CD4-positive, alpha-beta T cell treated with Interleukin-6 at 100 ng/mL for 8 hours (primary cell): ENCODE measurements around the gene C2CD2.
"Not testable (repeated sequence)": the region's sequence is repeated elsewhere in the genome, so short reads cannot be mapped to it uniquely, and the experiment has no call there.

ENCODE experiments used
- DNase-seq: peaks from one replicate; pipeline ENCODE4 v3.0.0-alpha.2; 2020; ENCODE audit warnings: mixed read lengths, low spot score

The C2CD2 gene

DNA sequence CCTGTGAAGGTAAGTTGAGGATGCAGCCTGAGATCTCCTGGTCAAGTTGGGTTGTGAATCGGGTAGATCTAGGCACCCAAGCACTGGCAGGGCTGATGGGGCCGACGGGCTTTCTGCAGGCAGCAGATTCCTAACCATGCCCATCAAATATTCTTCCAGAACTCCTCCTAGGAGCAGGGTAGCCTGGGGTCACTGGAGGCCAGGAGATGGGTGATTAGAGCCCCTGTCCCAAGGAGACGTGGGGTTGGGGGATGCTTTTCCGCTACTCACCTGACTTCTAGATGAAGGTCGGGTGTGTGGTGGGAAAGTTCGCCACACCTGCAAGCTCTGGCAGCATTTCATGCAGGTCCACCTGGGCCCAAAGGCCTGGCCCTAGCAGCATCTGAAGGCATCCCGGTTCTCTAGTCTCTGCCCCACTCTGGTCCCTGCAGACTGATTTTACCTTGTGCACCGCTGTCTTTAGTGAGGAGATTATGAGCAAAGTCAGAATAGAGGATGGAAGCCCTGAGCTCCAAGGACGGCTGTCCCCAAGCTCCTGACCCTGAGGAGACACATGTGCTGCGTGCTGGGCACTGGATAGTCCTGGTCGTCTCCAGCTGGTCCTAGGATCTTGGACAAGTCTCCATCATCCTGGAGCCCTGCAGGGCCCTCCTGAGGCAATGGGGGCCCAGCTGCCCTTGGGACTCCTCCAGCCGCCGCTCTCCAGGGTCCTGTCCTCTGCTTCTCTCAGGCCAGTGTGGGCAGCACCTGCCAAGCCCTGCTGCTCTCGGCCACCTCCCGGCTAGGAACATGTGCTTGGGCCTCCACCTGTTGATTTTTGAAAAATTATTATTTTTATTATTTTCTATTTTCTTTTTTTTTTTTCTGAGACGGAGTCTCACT lies 21.8 kb upstream of the C2CD2 start:
- no peak for DNase-seq

DNA sequence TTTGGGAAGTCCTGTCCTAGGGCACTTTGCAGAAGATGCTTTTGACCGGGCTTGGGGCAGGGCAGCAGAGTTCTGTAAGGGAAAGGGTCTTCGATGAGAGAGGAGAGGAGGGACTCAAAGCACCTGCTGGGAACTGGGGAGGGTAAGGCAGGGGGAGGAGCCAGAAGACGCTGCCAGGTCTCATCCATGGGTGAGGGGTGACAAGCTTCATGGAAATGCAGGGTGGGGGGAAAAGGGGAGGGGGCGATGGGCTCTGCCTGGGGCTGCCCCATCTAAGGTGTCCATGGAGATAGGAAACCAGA lies 20.9 kb upstream of the C2CD2 start:
- no peak for DNase-seq

DNA sequence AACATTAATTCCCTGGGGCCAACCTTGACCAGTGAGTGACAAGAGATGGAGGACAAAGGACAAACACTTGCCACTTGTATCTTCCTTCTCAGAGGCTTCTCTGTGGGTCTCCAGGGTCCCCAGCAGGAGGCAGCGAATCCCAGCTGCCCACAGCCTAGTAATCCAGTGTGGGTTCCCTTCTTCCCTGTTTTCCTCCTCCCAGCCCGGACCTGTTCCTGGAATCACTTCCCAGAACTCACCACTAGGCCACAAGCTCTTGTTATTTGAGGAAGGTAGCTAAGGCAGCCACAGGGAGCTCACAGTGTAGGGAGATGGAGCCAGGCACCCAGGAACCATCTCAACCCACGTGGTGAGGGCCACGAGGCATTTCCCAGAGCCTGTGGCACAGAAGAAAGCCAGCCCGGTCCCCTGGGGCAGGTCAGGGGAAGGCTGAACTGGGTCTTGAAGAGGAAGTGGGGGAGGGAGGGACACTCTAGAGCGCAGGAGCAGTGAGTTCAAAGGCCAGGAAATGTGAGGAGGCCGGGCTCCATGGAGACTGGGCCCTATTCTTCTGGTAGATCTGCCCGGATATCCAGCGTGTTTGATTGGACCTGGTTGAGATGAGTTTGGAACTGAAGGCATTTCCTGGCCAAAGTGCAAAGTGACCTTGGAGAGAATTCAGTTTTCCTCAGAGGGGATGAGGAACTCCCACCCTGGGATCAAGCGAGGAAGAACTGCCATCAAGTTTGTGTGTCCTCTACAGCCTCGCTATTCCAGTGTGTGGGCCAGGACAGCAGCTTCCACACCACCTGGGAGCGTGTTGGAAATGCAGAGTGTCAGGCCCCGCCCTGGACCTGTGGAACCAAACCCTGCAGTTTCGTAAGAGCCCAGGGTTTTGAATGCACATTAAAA lies 20.3 kb upstream of the C2CD2 start:
- DNase-seq: peak; percentile 24

DNA sequence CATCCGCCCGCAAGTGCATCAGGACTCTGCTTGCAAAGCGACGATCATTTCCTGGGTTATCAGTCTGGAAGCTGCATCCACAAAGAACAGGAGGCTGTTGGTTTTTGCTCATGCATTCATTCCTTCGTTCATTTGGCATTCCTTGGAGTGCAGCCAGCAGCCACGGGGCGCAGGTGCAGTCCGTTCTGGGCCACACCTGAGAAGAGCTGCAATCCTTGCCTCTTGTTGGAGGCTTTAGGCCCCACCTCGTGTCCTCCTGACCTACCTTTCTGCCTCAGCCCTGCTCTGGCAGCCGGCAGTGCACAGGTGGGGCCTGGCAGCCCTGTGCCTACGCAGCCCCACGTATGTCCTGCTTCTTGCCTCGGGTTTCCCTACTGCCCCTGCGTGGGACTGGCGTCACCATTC lies 19.6 kb upstream of the C2CD2 start:
- DNase-seq: no peak

DNA sequence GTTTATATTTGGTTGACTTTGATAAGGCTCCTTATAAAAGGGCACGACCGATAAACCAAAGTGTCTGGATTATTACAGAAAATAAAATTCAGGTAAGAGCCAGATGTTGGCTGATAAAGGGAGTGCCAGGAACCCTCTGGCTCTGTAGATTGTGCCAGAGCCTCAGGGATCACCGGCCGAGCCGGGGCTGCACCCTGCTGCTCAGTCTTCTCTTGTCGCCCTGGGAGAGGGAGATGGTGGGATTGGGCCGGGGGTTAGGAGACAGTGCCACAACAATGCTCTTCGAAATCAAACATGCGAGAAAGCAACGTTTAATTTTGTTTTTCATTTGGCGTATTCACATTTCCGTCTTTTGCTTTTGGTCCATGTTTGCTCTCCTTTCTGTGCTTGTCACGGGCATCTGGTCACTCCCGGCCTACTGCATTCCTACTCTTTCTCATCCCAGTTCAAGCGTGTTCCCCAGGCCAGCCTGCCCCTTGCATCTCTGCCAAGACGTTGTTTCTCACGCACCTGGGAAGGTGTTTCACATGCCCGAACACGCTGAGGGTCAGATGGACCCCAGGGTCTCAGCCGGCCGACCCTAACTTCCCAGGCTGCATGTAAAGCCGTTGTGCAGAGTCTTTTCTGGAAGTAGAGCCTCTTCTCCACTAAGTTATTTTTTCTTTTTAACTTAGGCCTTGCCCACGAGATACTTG lies 18.8 kb upstream of the C2CD2 start:
- DNase-seq: no peak

DNA sequence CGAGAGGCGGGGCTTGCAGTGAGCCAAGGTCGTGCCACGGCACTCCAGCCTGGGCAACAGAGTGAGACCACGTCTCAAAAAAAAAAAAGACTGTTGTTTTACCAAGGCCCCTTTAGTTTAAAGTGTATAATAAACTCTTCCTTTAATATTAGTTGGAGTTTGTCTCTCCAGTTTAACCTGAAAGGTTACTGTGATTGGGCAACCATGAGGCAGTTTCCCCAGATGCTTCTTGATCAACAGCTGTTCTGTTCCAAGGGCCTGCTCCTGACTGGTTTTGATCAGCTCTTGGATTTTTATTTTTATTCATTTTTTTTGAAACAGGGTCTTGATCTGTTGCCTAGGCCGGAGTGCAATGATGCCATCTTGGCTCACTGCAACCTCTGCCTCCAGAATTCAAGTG lies 18.1 kb upstream of the C2CD2 start:
- DNase-seq: no peak

DNA sequence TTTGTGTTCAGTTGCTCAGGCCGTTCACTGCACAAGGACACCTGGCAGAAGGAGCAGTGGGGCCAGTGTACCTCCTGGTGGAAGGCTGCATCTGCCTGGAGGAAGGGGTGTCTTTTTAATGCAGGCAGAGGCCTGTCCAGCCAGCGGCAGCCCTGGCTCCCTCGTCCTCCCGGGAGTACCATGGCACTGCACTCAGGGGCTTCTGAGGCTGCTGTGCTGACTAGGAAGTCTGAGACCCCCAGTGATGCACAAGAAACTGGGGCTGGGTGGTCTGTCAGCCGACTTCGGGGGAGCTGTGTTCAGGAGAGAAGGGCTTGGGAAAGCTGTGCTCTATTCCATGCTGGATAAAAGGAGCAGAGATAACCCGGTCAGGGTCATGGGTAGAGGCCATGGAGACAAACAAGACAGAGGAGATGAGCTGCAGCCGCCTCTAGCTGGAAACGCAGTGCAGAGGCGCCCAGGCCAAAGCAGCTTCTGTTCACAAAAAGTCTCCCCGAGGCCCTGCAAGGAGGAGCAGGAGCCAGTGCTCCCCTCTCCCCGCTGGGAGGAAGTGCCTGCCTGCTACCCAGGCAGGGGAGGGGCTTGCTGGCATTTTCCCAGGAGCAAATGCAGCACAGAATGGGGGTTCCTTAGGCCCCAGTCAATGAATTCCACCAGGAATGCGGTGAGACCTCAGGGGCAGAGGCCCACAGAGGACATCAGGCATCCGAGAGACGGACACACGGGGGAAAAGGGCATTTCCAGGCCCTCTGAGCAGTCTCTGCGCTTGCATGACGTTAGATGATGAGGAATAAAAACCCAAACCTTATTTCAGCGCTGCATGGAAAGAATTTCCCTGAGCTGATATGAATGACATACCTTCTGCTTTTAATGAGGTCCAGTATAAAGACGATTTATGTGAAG lies 17.2 kb upstream of the C2CD2 start:
- DNase-seq: no peak

DNA sequence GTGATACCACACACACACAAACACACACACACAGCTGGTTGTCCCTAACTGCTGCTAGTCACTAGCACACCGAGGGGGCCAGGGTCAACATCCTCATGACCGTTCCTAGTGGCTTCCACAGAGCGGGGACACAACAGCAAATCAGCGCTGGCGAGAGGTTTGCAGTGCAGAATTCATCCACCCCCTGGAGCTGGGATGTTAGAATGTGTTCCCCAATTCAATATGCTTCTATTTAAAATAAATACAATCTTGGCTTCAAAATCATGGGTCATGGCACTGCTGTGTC lies 16.2 kb upstream of the C2CD2 start:
- no peak for DNase-seq

DNA sequence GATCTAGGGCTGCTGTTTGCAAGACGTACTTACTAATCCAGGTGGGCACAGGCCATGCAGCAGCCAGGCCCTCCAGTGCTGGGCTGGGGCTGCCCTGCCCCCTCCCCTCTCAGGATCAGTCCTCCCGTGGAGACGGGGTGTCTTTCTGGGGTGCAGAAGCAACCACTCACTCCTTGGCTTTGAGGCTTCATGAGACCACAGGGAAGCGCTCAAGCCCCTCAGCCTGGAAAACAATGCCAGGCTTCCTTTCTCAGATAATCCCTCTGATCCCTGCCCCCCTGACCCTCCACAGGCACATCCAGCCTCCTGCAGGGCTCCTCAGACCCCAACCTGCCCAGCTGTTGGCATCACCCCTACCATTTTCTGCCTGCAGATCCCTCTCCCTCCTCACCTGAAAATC lies 13.9 kb upstream of the C2CD2 start:
- DNase-seq: no peak

DNA sequence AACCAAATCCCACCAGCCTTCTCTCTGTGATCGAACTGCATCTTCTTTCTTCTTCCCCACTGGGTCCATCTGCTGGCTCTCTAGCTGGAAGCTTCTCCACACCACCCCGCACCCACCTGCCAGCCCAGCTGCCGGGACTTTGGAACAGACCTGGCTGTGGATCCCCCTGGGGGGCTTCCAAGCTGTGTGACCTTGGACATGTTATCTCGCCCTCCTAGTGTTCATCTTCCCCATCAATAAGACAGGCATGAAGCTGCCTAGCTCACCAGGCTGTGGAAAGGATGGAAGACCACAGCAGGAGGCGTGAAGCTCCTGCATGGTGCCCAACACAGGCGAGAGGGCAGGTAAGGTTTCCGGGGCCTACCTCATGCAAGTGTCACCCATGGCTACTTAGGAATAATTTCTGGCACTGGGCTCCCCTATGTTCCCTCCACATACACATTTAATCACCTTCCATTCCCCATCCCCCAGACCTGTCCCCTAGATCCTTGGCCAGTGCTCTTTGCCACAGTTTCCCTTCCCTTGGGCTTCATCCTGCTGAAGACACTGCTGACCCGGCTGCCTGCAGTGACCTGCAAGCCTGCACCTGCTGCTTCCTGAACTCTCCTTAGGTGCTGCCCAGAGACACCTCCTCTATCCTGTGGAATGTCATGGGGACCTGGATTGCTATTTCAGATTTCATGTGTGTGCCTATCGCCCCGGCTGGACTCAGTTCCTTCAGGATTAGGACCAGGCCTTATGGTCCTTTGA lies 13.2 kb upstream of the C2CD2 start:
- DNase-seq: no peak

DNA sequence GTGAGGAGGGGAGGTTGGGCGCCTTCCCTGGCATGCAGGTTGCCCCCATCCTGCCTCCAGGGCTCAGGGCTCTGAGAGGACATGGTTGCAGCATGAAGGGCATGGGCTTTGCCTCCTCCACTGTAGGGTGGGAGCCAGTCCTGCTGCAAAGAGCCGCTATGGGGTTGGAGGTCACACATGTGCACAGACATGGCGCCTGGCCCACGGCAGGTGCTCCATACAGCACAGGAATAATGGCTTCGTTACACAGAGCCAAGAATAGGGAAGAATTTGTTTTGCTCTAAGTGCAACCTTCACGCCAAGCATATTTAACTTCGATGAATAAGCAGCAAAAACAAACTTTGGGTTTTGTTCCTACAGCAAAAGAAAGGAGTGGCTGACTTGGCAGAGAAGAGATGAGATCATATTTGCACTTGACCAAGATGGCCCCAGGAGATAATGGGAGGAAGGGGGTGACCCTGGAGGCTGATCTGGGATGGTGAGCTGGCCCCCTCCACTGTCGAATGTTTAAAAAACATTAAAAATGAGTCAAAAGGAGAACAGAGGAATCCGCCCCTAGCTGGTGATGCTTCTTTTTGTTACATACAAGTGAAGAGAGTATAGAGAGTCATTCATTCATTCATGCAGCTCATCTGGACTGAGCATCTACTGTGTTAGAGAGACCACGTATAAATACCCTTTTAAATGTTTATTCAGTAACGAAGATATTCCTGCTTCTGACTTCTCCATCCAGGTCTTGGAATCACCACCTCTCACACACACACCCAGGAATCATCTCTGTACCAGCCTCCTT lies 12.4 kb upstream of the C2CD2 start:
- DNase-seq: no peak

DNA sequence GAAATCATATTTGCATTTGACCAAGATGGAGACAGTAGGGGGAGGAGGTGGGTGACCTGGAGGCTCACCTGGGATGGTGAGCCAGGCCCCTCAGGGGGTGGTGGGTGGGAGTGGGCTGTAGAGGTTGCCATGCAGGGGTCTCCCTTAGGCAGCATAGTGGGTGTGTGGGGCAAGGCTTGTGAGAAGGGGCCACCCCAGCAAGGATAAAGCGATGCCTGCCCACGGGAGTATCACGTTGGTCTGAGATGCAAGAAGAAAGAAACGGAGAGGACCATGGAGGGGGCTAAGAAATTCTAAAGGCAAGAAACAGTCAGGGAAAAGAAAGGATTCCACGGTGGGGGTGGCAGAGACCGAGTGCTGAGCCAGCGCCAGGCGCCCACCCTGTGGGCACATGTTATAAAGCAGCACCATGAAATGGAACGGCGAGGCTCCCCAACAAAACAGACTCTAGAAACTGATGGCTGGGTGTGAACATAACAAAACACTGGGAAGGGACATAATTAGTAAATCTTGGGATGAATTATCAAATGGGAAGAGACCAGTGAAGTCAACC lies 11.7 kb upstream of the C2CD2 start:
- DNase-seq: no peak

DNA sequence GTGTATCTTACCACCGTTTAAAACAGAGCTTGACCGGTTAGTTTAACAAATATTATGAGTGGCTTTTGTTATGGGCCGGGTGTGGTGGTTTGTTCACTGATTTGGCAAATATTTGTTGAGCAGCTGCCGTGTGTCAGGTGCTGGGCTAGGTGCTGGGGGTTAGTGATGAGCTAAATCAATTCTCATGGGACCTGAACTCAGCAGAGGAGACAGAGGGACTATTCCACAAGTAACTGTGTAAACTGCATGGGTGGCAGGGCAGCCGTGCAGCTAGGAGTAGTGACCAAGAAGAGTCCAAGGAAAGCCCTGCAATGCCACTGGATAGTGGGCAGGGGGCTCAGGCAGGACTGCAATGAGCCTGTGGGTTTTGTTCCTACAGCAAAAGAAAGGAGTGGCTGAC lies 11.2 kb upstream of the C2CD2 start:
- no peak for DNase-seq

DNA sequence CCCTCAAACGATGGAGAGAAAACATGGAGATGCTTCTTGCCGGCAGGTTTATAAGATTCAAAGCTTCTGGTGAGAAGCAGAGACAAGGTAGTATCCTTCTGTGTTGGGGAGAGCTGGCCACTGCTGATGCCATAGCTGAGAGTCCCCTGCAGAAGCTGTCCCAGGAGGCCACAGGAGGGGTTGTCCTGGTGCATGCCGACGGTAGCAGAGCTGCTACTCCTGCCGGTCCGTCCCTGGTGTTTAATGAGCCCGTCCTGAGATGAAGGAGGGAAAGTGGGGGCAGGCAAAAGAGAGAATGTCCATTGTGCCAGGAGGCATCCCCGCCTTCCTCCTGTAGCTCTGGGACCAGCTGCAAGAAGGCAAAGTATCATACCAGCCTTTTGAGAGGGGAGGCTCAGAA lies 10.4 kb upstream of the C2CD2 start:
- DNase-seq: no peak

DNA sequence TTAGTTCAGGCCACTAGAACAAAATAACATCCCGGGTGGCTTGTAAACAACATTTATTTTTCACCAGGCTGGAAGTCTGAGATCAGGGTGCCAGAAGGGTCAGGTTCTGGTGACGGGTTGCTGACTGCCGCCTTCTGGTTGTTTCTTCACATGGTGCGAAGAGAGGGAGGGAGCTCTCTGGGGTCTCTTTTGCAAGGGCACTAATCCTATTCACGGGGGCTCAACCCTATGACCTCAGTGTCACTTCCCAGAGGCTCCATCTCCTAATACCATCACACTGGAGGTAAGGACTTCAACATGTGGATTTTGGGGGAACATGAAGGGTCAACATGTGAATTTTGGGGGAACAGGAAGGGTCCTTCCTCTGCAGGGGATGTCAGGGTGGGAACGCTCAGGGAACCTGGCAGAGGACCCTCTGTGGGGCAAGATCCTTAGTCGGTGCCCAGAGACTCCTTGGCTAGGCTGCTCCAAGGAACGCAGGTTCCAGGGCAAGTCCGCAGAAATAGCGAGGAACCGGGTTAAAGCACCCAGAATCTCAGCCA lies 8.7 kb upstream of the C2CD2 start:
- no peak for DNase-seq

DNA sequence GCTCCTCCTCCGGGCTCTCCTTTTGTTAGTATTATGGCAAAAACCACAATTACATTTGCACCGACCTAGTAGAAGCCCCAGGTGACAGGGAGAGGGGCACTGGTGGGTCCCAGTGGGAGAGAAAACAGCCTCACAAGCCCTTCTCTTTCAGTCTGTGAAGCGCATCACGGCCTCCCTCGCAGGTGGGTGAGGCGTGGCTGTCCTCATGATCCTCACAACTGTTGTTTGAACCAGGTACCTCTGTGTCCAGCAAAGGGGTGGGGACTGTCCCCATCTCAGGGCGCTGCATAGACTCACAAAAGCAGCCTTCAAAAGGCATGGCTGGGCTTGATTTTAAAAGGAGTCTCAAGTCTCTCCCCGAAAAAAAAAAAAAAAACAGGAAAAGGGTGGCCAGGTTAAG lies 7.9 kb upstream of the C2CD2 start:
- DNase-seq: no peak

DNA sequence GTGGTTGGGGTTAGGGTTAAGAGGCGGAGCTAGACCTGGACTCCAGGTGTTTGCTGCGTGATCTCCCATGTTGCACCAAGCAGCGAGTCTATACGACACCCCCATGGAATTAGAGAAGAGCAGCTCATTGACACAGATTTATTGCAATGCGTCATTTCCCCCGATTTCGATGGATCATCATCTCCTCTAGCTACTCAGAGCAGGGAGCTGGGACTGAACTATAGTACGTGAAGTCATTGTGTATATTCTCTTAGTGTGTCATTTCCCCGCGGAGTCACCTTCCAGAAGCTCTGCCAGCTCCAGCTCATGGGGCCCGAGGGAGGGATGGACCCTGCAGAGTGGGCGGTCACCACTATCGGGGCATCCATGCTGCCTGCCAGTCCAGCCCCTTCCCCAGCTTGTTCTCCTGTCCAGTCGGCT lies 7.5 kb upstream of the C2CD2 start:
- DNase-seq: no peak

DNA sequence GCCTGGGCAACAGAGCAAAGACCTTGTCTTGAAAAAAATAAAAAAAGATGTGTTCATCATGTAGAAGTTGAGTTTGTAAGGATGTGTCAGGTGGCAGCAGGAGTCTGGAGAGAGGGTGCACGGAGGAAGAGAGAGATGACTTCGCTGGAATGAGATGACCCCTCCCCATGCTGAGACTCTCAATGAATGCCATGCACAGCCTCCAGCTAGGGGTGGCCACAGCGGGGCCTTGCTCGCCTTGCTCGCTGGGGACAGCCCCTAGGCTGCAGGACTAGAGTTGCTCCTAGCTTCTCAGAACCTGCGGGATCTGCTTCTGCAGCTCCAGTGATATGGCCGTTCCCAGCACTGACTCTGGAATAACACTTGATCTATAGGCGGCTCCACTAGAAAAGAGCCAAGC lies 6.6 kb upstream of the C2CD2 start:
- DNase-seq: no peak

DNA sequence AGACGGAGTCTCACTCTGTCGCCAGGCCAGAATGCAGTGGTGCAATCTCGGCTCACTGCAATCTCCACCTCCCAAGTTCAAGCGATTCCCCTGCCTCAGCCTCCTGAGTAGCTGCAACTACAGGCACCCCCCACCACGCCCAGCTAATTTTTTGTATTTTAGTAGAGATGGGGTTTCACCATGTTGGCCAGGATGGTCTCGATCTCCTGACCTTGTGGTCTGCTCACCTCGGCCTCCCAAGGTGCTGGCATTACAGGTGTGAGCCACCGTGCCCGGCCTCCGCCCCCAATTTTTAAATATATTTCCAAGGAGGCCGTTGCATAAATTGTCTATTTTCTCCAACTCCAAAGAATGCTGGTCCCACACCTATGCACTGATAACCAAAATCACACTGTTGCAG lies 5.9 kb upstream of the C2CD2 start:
- not testable (repeated sequence) for DNase-seq
